Esophagus squamous epithelium (tissue), 4 donors: ENCODE measurements around the gene LIPH.
A peak's percentile ranks its signal among the peaks of the same experiment; 100 is the strongest.
"Not testable (repeated sequence)": the region's sequence is repeated elsewhere in the genome, so short reads cannot be mapped to it uniquely, and the experiment has no call there.

Experiments
- CTCF ChIP-seq, 6 experiments: fragments of 450-650 bp in 4 of 6; fragments of 200-600 bp in 2 of 6; sonication (generic) in 2 of 6; IDR thresholded peaks; one replicate each; pipeline ENCODE4 v1.5.1; 2016 to 2019; ENCODE audit warnings: antibody characterized with exemption in 6 of 6, mild to moderate bottlenecking in 4 of 6, moderate library complexity in 4 of 6
- POLR2A ChIP-seq, 4 donors: fragments of 450-650 bp; IDR thresholded peaks; one replicate each; pipeline ENCODE4 v1.6.1; 2017; ENCODE audit warnings: antibody characterized with exemption in 4 of 4, mild to moderate bottlenecking in 4 of 4, moderate library complexity in 3 of 4

GRCh38 chr3:185575108-185575869, 22.9 kb upstream of the LIPH start:
- TF ChIP-seq CTCF (IDR thresholded peaks at IDR 0.05): peak in 5 of 6 experiments; percentile 63 to 77 (median 71)
- not testable (repeated sequence) for TF ChIP-seq POLR2A (IDR thresholded peaks at IDR 0.05)
